H9 (cell line): ENCODE data around the gene JADE2. TPM values are rescaled to one million over a fixed set of nuclear protein-coding genes. Genes with fewer than 3 reads are reported as not detected.
"Not testable (repeated sequence)": the region's sequence is repeated elsewhere in the genome, so short reads cannot be mapped to it uniquely, and the experiment has no call there.

ENCODE experiments used
- DNase-seq: peaks from one replicate; pipeline ENCODE4 v3.0.0-alpha.2; 2017
- H2AFZ ChIP-seq: one replicate; pipeline ENCODE4 v1.6.1; 2013; ENCODE audit warnings: mild to moderate bottlenecking, low read length, control low read depth, moderate library complexity
- H2AK5ac ChIP-seq: 2 replicates; pipeline ENCODE4 v1.6.1; 2013; ENCODE audit warnings: low read length, control low read depth, mixed read lengths; ENCODE audit not compliant: insufficient read length
- H2BK120ac ChIP-seq: one replicate; pipeline ENCODE4 v1.6.1; 2013; ENCODE audit warnings: low read depth, mild to moderate bottlenecking, low read length, control low read depth, inconsistent platforms; ENCODE audit not compliant: poor library complexity, severe bottlenecking
- H2BK12ac ChIP-seq: 2 replicates; pipeline ENCODE4 v1.6.1; 2013; ENCODE audit warnings: low read length, control low read depth, mixed read lengths, low read depth; ENCODE audit not compliant: insufficient read length
- H2BK15ac ChIP-seq: 2 replicates; pipeline ENCODE4 v1.6.1; 2013; ENCODE audit warnings: low read depth, low read length, control low read depth
- H2BK20ac ChIP-seq: one replicate; pipeline ENCODE4 v1.6.1; 2013; ENCODE audit warnings: low read depth, mild to moderate bottlenecking, low read length, control low read depth, inconsistent platforms; ENCODE audit not compliant: poor library complexity, severe bottlenecking
- H2BK5ac ChIP-seq: 2 replicates; pipeline ENCODE4 v1.6.1; 2013; ENCODE audit warnings: low read length, control low read depth, mixed read lengths; ENCODE audit not compliant: insufficient read length
- H3K14ac ChIP-seq: 2 replicates; pipeline ENCODE4 v1.6.1; 2013; ENCODE audit warnings: low read length, control low read depth; ENCODE audit not compliant: insufficient read depth
- H3K18ac ChIP-seq: 2 replicates; pipeline ENCODE4 v1.6.1; 2013; ENCODE audit warnings: low read depth, mild to moderate bottlenecking, mixed read lengths, low read length, control low read depth; ENCODE audit not compliant: insufficient read length
- H3K23ac ChIP-seq: 2 replicates; pipeline ENCODE4 v1.6.1; 2013; ENCODE audit warnings: low read length, control low read depth, mixed read lengths, low read depth; ENCODE audit not compliant: insufficient read length
- H3K23me2 ChIP-seq: 2 replicates; pipeline ENCODE4 v1.6.1; 2013; ENCODE audit warnings: low read depth, mild to moderate bottlenecking, mixed read lengths, low read length, control low read depth; ENCODE audit not compliant: insufficient read length, poor library complexity, severe bottlenecking
- H3K27ac ChIP-seq: 2 replicates; pipeline ENCODE4 v1.5.1; 2013; ENCODE audit warnings: low read length, control low read depth, mixed read lengths, low read depth; ENCODE audit not compliant: insufficient read length
- H3K27me3 ChIP-seq: 2 replicates; pipeline ENCODE4 v1.6.1; 2013; ENCODE audit warnings: low read length, control low read depth, inconsistent platforms; ENCODE audit not compliant: insufficient read depth
- H3K4ac ChIP-seq: 2 replicates; pipeline ENCODE4 v1.6.1; 2013; ENCODE audit warnings: low read depth, mild to moderate bottlenecking, control low read depth, inconsistent platforms, low read length, moderate library complexity
- H3K4me1 ChIP-seq: 2 replicates; pipeline ENCODE4 v1.6.1; 2013; ENCODE audit warnings: low read length, control low read depth, inconsistent platforms; ENCODE audit not compliant: insufficient read depth
- H3K4me2 ChIP-seq: 2 replicates; pipeline ENCODE4 v1.6.1; 2013; ENCODE audit warnings: low read length, control low read depth, mixed read lengths; ENCODE audit not compliant: insufficient read length, insufficient read depth
- H3K56ac ChIP-seq: 2 replicates; pipeline ENCODE4 v1.6.1; 2013; ENCODE audit warnings: low read depth, mild to moderate bottlenecking, mixed read lengths, low read length, control low read depth; ENCODE audit not compliant: insufficient read length
- H3K79me1 ChIP-seq: 2 replicates; pipeline ENCODE4 v1.6.1; 2013; ENCODE audit warnings: low read depth, mild to moderate bottlenecking, moderate library complexity, low read length, control low read depth, inconsistent platforms; ENCODE audit not compliant: insufficient read depth, poor library complexity, severe bottlenecking
- H3K79me2 ChIP-seq: 2 replicates; pipeline ENCODE4 v1.6.1; 2013; ENCODE audit warnings: low read length, control low read depth, inconsistent platforms; ENCODE audit not compliant: insufficient read depth
- H3K9ac ChIP-seq: 2 replicates; pipeline ENCODE4 v1.6.1; 2013; ENCODE audit warnings: low read length, control low read depth, mixed read lengths; ENCODE audit not compliant: insufficient read length; ENCODE audit errors: extremely low read depth
- H3K9me3 ChIP-seq: one replicate; pipeline ENCODE4 v1.6.1; 2013; ENCODE audit warnings: low read depth, low read length, inconsistent platforms; ENCODE audit not compliant: control insufficient read depth
- H3T11ph ChIP-seq: one replicate; pipeline ENCODE4 v1.6.1; 2013; ENCODE audit warnings: mild to moderate bottlenecking, low read length, control low read depth, inconsistent platforms
- H4K20me1 ChIP-seq: one replicate; pipeline ENCODE4 v1.6.1; 2013; ENCODE audit not compliant: control insufficient read depth, insufficient read length, insufficient read depth
- H4K5ac ChIP-seq: 2 replicates; pipeline ENCODE4 v1.6.1; 2013; ENCODE audit warnings: low read depth, mild to moderate bottlenecking, mixed read lengths, low read length, control low read depth; ENCODE audit not compliant: insufficient read length
- H4K8ac ChIP-seq: replicated peaks from 2 replicates; pipeline ENCODE4 v1.6.1; 2013; ENCODE audit warnings: low read length, control low read depth, mixed read lengths, low read depth; ENCODE audit not compliant: insufficient read length
- H4K91ac ChIP-seq: 2 replicates; pipeline ENCODE4 v1.6.1; 2013; ENCODE audit warnings: low read depth, mild to moderate bottlenecking, moderate library complexity, mixed read lengths, low read length, control low read depth; ENCODE audit not compliant: insufficient read length
- H3K27ac Mint-ChIP-seq, 3 experiments: 2 replicates in 2 of 3; 3 replicates in 1 of 3; pipeline ENCODE4 v1.8.0; 2020 to 2021; ENCODE audit warnings: mixed read lengths in 3 of 3, mild to moderate bottlenecking in 1 of 3, moderate library complexity in 1 of 3
- H3K27me3 Mint-ChIP-seq: 2 replicates; pipeline ENCODE4 v1.8.0; 2021; ENCODE audit warnings: low read depth, mild to moderate bottlenecking, moderate library complexity, mixed read lengths
- H3K36me3 Mint-ChIP-seq, 3 experiments: 2 replicates in 2 of 3; 3 replicates in 1 of 3; pipeline ENCODE4 v1.8.0; 2020 to 2021; ENCODE audit warnings: low read depth in 3 of 3, mixed read lengths in 3 of 3; ENCODE audit not compliant: insufficient read depth in 1 of 3
- H3K4me1 Mint-ChIP-seq, 2 experiments: 2 replicates each; pipeline ENCODE4 v1.8.0; 2020; ENCODE audit warnings: mixed read lengths in 2 of 2
- H3K4me3 Mint-ChIP-seq, 2 experiments: 2 replicates in 1 of 2; 3 replicates in 1 of 2; pipeline ENCODE4 v1.8.0; 2020 to 2021; ENCODE audit warnings: mild to moderate bottlenecking in 2 of 2, mixed read lengths in 2 of 2, moderate library complexity in 1 of 2
- H3K9me3 Mint-ChIP-seq, 2 experiments: 2 replicates in 1 of 2; 3 replicates in 1 of 2; pipeline ENCODE4 v1.8.0; 2020; ENCODE audit warnings: mild to moderate bottlenecking in 2 of 2, mixed read lengths in 2 of 2, moderate library complexity in 1 of 2
- CTCF ChIP-seq: fragments of 200-600 bp; sonication (generic); conservative IDR thresholded peaks from 3 replicates; pipeline ENCODE4 v1.8.0; 2021; ENCODE audit warnings: antibody characterized with exemption, mild to moderate bottlenecking
- WGBS: extraction: QIAGEN DNeasy Blood & Tissue Kit; methylation state at CpG from one replicate; pipeline ENCODE4 v1.1.7; 2013; ENCODE audit warnings: missing lambda C conversion rate, low lambda C conversion rate, mixed read lengths; ENCODE audit not compliant: insufficient read length; ENCODE audit errors: extremely low coverage; 5-methylcytosine and 5-hydroxymethylcytosine counted together
- total RNA-seq: library from RNA; stranded (reverse); gene quantifications from 2 replicates; pipeline ENCODE4 v1.2.1, GENCODE V29; 2021

JADE2 gene
- total RNA-seq, 1 experiment from 2014 or later, result 99.7 TPM

- WGBS, result no CpG with 5 or more reads among the region's 5 CpGs
- Histone ChIP-seq H2BK12ac (no peak overlapping the region), H2AK5ac (no peak overlapping the region), H3K14ac (no peak overlapping the region), H3K4me2 (no peak overlapping the region), H3K79me1 (no peaks in the 10 kb centered on the region), H3K79me2 (no peaks in the 10 kb centered on the region), H3K23me2 (no peaks in the 10 kb centered on the region), H4K5ac (no peak overlapping the region), H4K20me1 (no peaks in the 10 kb centered on the region), H2BK20ac (no peak overlapping the region), H4K91ac (no peak overlapping the region), H2BK5ac (no peak overlapping the region), H2BK15ac (no peak overlapping the region), H3T11ph (no peak overlapping the region), H3K23ac (no peak overlapping the region), H3K4ac (no peak overlapping the region), H3K18ac (no peak overlapping the region), H3K9ac (no peak overlapping the region), H3K27me3 (no peaks in the 10 kb centered on the region), H3K4me1 (peaks cover 8% of the 10 kb centered on the region; the same call in 1 of the 2 replicates), H3K56ac (no peak overlapping the region), H3K9me3 (no peaks in the 10 kb centered on the region), H2BK120ac (no peak overlapping the region), H3K27ac (no peak overlapping the region), H2AFZ (no peak overlapping the region), H4K8ac (no peak overlapping the region)
- H3K27ac Mint-ChIP-seq, result no peak overlapping the region
- H3K36me3 Mint-ChIP-seq, result no peaks in the 10 kb centered on the region; a peak in 1 of 7 replicates
- DNase-seq, result peak; percentile 43
- H3K27me3 Mint-ChIP-seq, result no peaks in the 10 kb centered on the region
- TF ChIP-seq CTCF, result no peak
- H3K9me3 Mint-ChIP-seq, result no peaks in the 10 kb centered on the region; a peak in 1 of 5 replicates
- H3K4me3 Mint-ChIP-seq, result no peak overlapping the region
- peaks cover 24% of the 10 kb centered on the region in 2 experiments for H3K4me1 Mint-ChIP-seq
These were observed 9.7 kb upstream of the JADE2 start for GRCh38 chr5:134515801-134516200.

- H3K27ac ChIP-seq, H3K27ac Mint-ChIP-seq, H2BK12ac ChIP-seq, H2BK120ac ChIP-seq, H3T11ph ChIP-seq, H3K9me3 ChIP-seq, H2BK15ac ChIP-seq, H4K8ac ChIP-seq, H2BK5ac ChIP-seq, H3K9me3 Mint-ChIP-seq, H3K23ac ChIP-seq, H4K20me1 ChIP-seq, H2AK5ac ChIP-seq, H3K4me1 ChIP-seq, H2AFZ ChIP-seq, H3K36me3 Mint-ChIP-seq, H3K56ac ChIP-seq, H3K4ac ChIP-seq, H2BK20ac ChIP-seq, H3K9ac ChIP-seq, H3K14ac ChIP-seq, H3K79me1 ChIP-seq, H3K79me2 ChIP-seq, H4K5ac ChIP-seq, H3K18ac ChIP-seq, H3K4me3 Mint-ChIP-seq, DNase-seq, H3K27me3 Mint-ChIP-seq, H4K91ac ChIP-seq, H3K4me2 ChIP-seq, H3K23me2 ChIP-seq, H3K27me3 ChIP-seq: not testable (repeated sequence)
- WGBS, result no CpG with 5 or more reads among the region's 8 CpGs
- H3K4me1 Mint-ChIP-seq, result peaks cover 13 to 19% of the 10 kb centered on the region in 2 experiments
These were observed 8.5 kb upstream of the JADE2 start for GRCh38 chr5:134516984-134517383.
